BJ (cell line): Measurements from ENCODE around the gene EPHA4. TPM values are rescaled to one million over a fixed set of nuclear protein-coding genes. Genes with fewer than 3 reads are reported as not detected.

ENCODE experiments used
- CTCF ChIA-PET: fragments of 350-600 bp; formaldehyde crosslinking; extraction: SDS; loops from one replicate; lab custom pipeline; 2021; ENCODE audit warnings: antibody characterized with exemption, inconsistent platforms; lab: Yijun Ruan, JAX
- POLR2A ChIA-PET: fragments of 300-600 bp; sonication (Branson Sonifier 250); formaldehyde crosslinking; extraction: SDS; loops from one replicate; lab custom pipeline; 2021; ENCODE audit warnings: antibody characterized with exemption; lab: Charles Lee
- DNase-seq: peaks from one replicate; pipeline ENCODE4 v3.0.0-alpha.2; 2011; ENCODE audit warnings: low read depth
- H3K27me3 ChIP-seq: 2 replicates; pipeline ENCODE4 v1.6.0; 2011; ENCODE audit warnings: low read length; ENCODE audit not compliant: control insufficient read depth, insufficient read depth
- H3K36me3 ChIP-seq: 2 replicates; pipeline ENCODE4 v1.5.1; 2011; ENCODE audit warnings: low read length; ENCODE audit not compliant: control insufficient read depth, insufficient read depth
- H3K4me3 ChIP-seq: 2 replicates; pipeline ENCODE4 v1.5.1; 2011; ENCODE audit warnings: low read depth, mild to moderate bottlenecking, control low read depth, low read length
- CTCF ChIP-seq: IDR thresholded peaks from 2 replicates; pipeline ENCODE4 v1.5.1; 2011; ENCODE audit warnings: low read depth, mild to moderate bottlenecking, control low read depth, inconsistent platforms, low read length, moderate library complexity; ENCODE audit not compliant: insufficient read depth
- polyA plus RNA-seq: library from polyadenylated mRNA; depleted of rRNA; stranded (reverse); fragments of >200 nt; gene quantifications from 2 replicates; pipeline ENCODE4 v1.2.3, GENCODE V29; 2011

The EPHA4 gene
- polyA plus RNA-seq, 1 experiment = 63.2 TPM

- no peaks in the 10 kb centered on the region for H3K36me3 ChIP-seq
- POLR2A ChIA-PET = no interaction called here
- H3K4me3 ChIP-seq = peak overlapping the region; percentile 57
- CTCF ChIA-PET = no interaction called here
- no peak for DNase-seq
- TF ChIP-seq CTCF = peak; percentile 31; the same call in 1 of the 2 replicates
- no peaks in the 10 kb centered on the region for H3K27me3 ChIP-seq
Observed at GRCh38 chr2:221570321-221570935, 1.7 kb downstream of the EPHA4 start.

GRCh38 chr2:221569871-221570270 is 2.2 kb downstream of the EPHA4 start:
- Histone ChIP-seq H3K27me3 (no peaks in the 10 kb centered on the region), H3K36me3 (no peaks in the 10 kb centered on the region), H3K4me3 (peak overlapping the region; percentile 57)
- TF ChIP-seq CTCF = no peak
- CTCF ChIA-PET = no interaction called here
- POLR2A ChIA-PET = no interaction called here
- DNase-seq = no peak

- no peaks in the 10 kb centered on the region for H3K27me3 ChIP-seq
- DNase-seq = no peak
- no peaks in the 10 kb centered on the region for H3K36me3 ChIP-seq
- CTCF ChIA-PET = no interaction called here
- POLR2A ChIA-PET = no interaction called here
- peak overlapping the region; percentile 57 for H3K4me3 ChIP-seq
- no peak for TF ChIP-seq CTCF
Observed at GRCh38 chr2:221569425-221569845, 2.7 kb downstream of the EPHA4 start.

GRCh38 chr2:221568299-221568698 is 3.8 kb downstream of the EPHA4 start:
- ChIA-PET POLR2A (no interaction called here), CTCF (no interaction called here)
- no peak for DNase-seq
- Histone ChIP-seq H3K27me3 (no peaks in the 10 kb centered on the region), H3K36me3 (peaks cover 7% of the 10 kb centered on the region), H3K4me3 (no peak overlapping the region)
- TF ChIP-seq CTCF = no peak

- TF ChIP-seq CTCF = no peak
- POLR2A ChIA-PET = no interaction called here
- no peak for DNase-seq
Observed at GRCh38 chr2:221567809-221568208, 4.3 kb downstream of the EPHA4 start.

More at GRCh38 chr2:221567809-221568208, 4.3 kb downstream of the EPHA4 start:
- CTCF ChIA-PET = no interaction called here
- H3K36me3 ChIP-seq = peaks cover 7% of the 10 kb centered on the region
- H3K27me3 ChIP-seq = no peaks in the 10 kb centered on the region
- H3K4me3 ChIP-seq = no peak overlapping the region
